Lower lobe of right lung (tissue), 2 donors: Measurements from ENCODE around the gene BCL2. TPM values are rescaled to one million over a fixed set of nuclear protein-coding genes. Genes with fewer than 3 reads are reported as not detected.
A peak's percentile ranks its signal among the peaks of the same experiment; 100 is the strongest.

Experiments used
- ATAC-seq, 2 donors: fragments of 200-7000 bp; cut with Tn5 transposase; one replicate each; pipeline ENCODE4 v1.9.1; 2020 to 2022; ENCODE audit warnings: mild to moderate bottlenecking in 2 of 2, moderate library complexity in 2 of 2
- DNase-seq: peaks from one replicate; pipeline ENCODE4 v3.0.0-alpha.2; 2020
- H3K27ac ChIP-seq: fragments of 200-600 bp; one replicate; pipeline ENCODE4 v1.8.0; 2022
- H3K27me3 ChIP-seq: fragments of 200-600 bp; one replicate; pipeline ENCODE4 v1.8.0; 2022; ENCODE audit warnings: low read depth
- H3K36me3 ChIP-seq: fragments of 200-600 bp; one replicate; pipeline ENCODE4 v1.8.0; 2022; ENCODE audit warnings: mild to moderate bottlenecking
- H3K4me1 ChIP-seq: fragments of 200-600 bp; one replicate; pipeline ENCODE4 v1.8.0; 2022
- H3K4me3 ChIP-seq: fragments of 200-600 bp; one replicate; pipeline ENCODE4 v1.8.0; 2022; ENCODE audit warnings: mild to moderate bottlenecking
- H3K9me3 ChIP-seq: fragments of 200-600 bp; one replicate; pipeline ENCODE4 v1.8.0; 2022
- CTCF ChIP-seq: fragments of 200-600 bp; IDR thresholded peaks from one replicate; pipeline ENCODE4 v1.8.0; 2022; ENCODE audit warnings: antibody characterized with exemption, mild to moderate bottlenecking
- intact Hi-C: fragments of 100-400 bp; cut with DNase I; formaldehyde crosslinking; loops from one replicate; pipeline ENCODE4 v1.11.0; 2022
- total RNA-seq: library from RNA; stranded (reverse); fragmentation: NEBNext Ultra II Directional; extraction: Animal tissue kit (Norgen Biotek cat#: 25700); gene quantifications from one replicate; pipeline ENCODE4 v1.2.1, GENCODE V29; 2021
- donor health status: DM: no; HTN: yes; CAD: no; lungs with severe emphysema.

Gene BCL2
- total RNA-seq, 1 donor from 2014 or later: 11.0 TPM

GRCh38 chr18:63284827-63285733 lies 34.5 kb downstream of the BCL2 start:
- Histone ChIP-seq H3K4me1 (peaks cover 14% of the 10 kb centered on the region), H3K27me3 (no peaks in the 10 kb centered on the region), H3K27ac (no peak overlapping the region), H3K9me3 (no peaks in the 10 kb centered on the region), H3K4me3 (no peak overlapping the region), H3K36me3 (no peaks in the 10 kb centered on the region)
- DNase-seq: no peak
- TF ChIP-seq CTCF: no peak
- ATAC-seq: peak in 1 of 2 donors; percentile 52
- intact Hi-C loops: no loop called here

- H3K27ac ChIP-seq: no peak overlapping the region
- H3K36me3 ChIP-seq: no peaks in the 10 kb centered on the region
- ATAC-seq (peak; percentile 45 to 70), DNase-seq (no peak)
- peaks cover 9% of the 10 kb centered on the region for H3K4me1 ChIP-seq
- H3K9me3 ChIP-seq: no peaks in the 10 kb centered on the region
- intact Hi-C loops: no loop called here
- H3K4me3 ChIP-seq: no peak overlapping the region
- TF ChIP-seq CTCF: no peak
- no peaks in the 10 kb centered on the region for H3K27me3 ChIP-seq
Observed at GRCh38 chr18:63284173-63284799, 35.3 kb downstream of the BCL2 start.

- no peak for TF ChIP-seq CTCF
- intact Hi-C loops: no loop called here
- H3K9me3 ChIP-seq: no peaks in the 10 kb centered on the region
Observed at GRCh38 chr18:63283305-63284094, 36.1 kb downstream of the BCL2 start.

GRCh38 chr18:63282793-63283192 lies 36.8 kb downstream of the BCL2 start:
- intact Hi-C loops: no loop called here
- no peak for TF ChIP-seq CTCF
- Histone ChIP-seq H3K27ac (no peak overlapping the region), H3K9me3 (no peaks in the 10 kb centered on the region), H3K27me3 (no peaks in the 10 kb centered on the region), H3K36me3 (no peaks in the 10 kb centered on the region), H3K4me1 (peaks cover 5% of the 10 kb centered on the region), H3K4me3 (no peak overlapping the region)
- no peak for DNase-seq
- no peak for ATAC-seq

More at GRCh38 chr18:63283305-63284094, 36.1 kb downstream of the BCL2 start:
- Histone ChIP-seq H3K4me3 (no peak overlapping the region), H3K27me3 (no peaks in the 10 kb centered on the region), H3K36me3 (no peaks in the 10 kb centered on the region), H3K4me1 (peaks cover 9% of the 10 kb centered on the region), H3K27ac (no peak overlapping the region)
- no peak for DNase-seq
- no peak for ATAC-seq

GRCh38 chr18:63273222-63273927 lies 46.2 kb downstream of the BCL2 start:
- no peaks in the 10 kb centered on the region for H3K27me3 ChIP-seq
- ATAC-seq (no peak), DNase-seq (no peak)
- peaks cover 10% of the 10 kb centered on the region for H3K4me1 ChIP-seq
- H3K27ac ChIP-seq: no peak overlapping the region
- H3K4me3 ChIP-seq: no peak overlapping the region
- H3K36me3 ChIP-seq: no peaks in the 10 kb centered on the region
- intact Hi-C loops: no loop called here
- no peak for TF ChIP-seq CTCF
- no peaks in the 10 kb centered on the region for H3K9me3 ChIP-seq
